Spleen (tissue), 7 donors: ENCODE measurements around the gene SLC6A13.

ENCODE experiments used
- POLR2A ChIP-seq, 3 donors: fragments of 450-650 bp; IDR thresholded peaks; one replicate each; pipeline ENCODE4 v1.5.1; 2017; ENCODE audit warnings: antibody characterized with exemption in 3 of 3, mild to moderate bottlenecking in 1 of 3
- POLR2AphosphoS5 ChIP-seq, 3 donors: sonication (generic); formaldehyde crosslinking; IDR thresholded peaks; one replicate each; pipeline ENCODE4 v1.5.1; 2017; ENCODE audit warnings: antibody characterized with exemption in 3 of 3
- TF ChIP-seq, protein P1 (sequence below), 11 experiments: fragments of 200-600 bp in 7 of 11; fragments of 450-650 bp in 4 of 11; sonication (generic) in 4 of 11; IDR thresholded peaks in 8 of 11; conservative IDR thresholded peaks in 3 of 11; 1 replicate in 7 of 11; 2 replicates in 4 of 11; pipeline versions ENCODE4 v1.4.0 to v1.8.0; 2016 to 2021; ENCODE audit warnings: antibody characterized with exemption in 11 of 11, inconsistent platforms in 4 of 11, mild to moderate bottlenecking in 1 of 11
- donor health status: DM: no; HTN: no; CAD: no; lungs with moderate emphysema.
- donor health status: DM: no; HTN: no; CAD: no.
- donor health status: DM: no; HTN: no; CAD: no.

- TF ChIP-seq, protein P1, sequence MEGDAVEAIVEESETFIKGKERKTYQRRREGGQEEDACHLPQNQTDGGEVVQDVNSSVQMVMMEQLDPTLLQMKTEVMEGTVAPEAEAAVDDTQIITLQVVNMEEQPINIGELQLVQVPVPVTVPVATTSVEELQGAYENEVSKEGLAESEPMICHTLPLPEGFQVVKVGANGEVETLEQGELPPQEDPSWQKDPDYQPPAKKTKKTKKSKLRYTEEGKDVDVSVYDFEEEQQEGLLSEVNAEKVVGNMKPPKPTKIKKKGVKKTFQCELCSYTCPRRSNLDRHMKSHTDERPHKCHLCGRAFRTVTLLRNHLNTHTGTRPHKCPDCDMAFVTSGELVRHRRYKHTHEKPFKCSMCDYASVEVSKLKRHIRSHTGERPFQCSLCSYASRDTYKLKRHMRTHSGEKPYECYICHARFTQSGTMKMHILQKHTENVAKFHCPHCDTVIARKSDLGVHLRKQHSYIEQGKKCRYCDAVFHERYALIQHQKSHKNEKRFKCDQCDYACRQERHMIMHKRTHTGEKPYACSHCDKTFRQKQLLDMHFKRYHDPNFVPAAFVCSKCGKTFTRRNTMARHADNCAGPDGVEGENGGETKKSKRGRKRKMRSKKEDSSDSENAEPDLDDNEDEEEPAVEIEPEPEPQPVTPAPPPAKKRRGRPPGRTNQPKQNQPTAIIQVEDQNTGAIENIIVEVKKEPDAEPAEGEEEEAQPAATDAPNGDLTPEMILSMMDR (IDR thresholded peaks at IDR 0.05 in 8 of 11, conservative IDR thresholded peaks at IDR 0.05 in 3 of 11): no peak
- TF ChIP-seq POLR2A (IDR thresholded peaks at IDR 0.05) (no peak), POLR2AphosphoS5 (IDR thresholded peaks at IDR 0.05) (no peak)
These were observed 21.4 kb downstream of the SLC6A13 start for GRCh38 chr12:241266-241665.
